ENCODE measurements around the gene RPTOR.
"Not testable (repeated sequence)": the region's sequence is repeated elsewhere in the genome, so short reads cannot be mapped to it uniquely, and the experiment has no call there.

Gene RPTOR

GRCh38 chr17:80805032-80805751 is 260.6 kb downstream of the RPTOR start:
- no peak for FAIRE-seq

GRCh38 chr17:80807014-80807413 is 262.4 kb downstream of the RPTOR start:
- no peak for FAIRE-seq

GRCh38 chr17:80807882-80808281 is 263.2 kb downstream of the RPTOR start:
- FAIRE-seq = no peak

DNA sequence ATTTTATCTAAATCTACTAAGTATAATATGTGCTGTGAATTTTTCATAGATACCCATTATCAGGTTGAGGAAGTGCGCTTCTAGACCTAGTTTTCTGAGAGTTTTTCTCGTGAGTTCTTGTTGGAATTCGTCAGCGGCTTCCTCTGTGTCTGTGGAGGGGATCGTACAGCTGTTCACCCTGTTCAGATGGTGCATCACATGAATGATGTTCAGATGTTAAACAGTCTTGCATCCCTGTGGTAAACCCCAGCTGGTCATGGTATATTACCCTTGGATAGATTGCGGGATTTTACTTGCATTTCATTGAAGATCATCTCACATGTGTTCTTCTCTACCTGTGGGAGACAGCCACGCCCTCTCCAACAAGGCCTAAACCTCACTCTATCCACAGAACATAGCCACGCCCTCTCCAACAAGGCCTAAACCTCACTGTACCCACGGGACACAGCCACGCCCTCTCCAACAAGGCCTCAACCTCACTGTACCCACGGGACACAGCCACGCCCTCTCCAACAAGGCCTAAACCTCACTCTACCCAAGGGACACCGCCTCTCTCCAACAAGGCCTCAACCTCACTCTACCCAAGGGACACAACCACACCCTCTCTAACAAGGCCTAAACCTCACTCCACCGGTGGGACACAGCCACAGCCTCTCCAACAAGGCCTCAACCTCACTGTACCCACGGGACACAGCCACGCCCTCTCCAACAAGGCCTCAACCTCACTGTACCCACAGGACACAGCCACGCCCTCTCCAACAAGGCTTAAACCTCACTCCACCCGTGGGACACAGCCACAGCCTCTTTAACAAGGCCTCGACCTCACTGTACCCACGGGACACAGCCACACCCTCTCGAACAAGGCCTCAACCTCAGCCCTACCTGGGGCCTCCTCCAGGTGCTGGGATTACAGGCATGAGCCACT is 266.8 kb downstream of the RPTOR start:
- FAIRE-seq = no peak

DNA sequence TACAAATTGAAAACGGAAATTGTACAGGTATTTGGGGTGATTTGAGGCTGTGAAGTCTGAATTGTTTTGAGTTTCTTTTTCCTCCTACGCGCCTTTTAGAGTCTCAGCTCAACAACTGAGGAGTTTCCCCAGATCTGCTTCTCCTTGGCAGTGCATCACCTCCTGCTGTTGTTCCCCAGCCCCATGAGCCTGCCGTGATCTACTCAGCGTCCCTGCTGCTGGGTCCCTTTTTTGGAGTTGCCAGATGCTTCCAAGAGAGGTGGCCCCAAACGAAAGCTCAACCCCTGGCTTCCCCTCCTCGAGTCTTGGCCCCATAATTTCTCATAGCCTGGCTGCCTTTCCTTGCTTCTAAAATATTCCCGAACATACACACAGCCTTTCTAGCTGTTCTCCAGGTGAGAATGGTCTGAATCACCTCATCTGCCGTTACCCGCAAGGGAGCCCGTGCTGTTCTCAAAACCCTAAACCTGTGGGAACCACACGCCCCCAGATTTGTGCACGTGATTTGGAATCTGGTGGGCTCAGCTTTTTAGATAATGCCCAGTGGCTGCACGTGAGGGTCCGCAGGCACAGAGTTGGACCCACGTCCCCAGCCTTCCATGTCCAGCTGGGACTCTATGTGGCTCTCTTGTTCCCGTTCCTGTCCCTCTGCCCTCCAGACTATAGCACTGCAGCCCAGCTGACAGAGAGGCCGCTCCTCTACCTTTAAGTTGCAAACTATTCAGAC is 267.9 kb downstream of the RPTOR start:
- FAIRE-seq = no peak

DNA sequence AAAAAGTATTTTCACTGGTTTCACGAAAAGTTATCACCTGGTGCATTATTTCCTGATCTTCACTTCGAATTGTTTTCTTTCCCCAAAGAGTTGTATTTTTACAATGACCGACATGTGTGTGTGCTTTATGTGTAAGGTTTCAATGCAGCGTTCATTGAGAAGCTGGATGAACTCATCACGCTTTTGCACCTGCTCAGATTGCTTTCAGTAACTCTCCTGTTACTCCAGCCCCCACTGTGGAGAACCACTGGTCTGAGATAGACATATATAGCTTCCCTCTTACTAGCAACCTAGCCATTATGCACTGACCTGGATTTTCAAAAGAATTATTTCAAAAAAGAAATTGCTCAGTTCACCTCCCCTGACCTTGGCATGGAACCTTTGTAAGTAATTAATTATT is 268.7 kb downstream of the RPTOR start:
- FAIRE-seq = no peak

DNA sequence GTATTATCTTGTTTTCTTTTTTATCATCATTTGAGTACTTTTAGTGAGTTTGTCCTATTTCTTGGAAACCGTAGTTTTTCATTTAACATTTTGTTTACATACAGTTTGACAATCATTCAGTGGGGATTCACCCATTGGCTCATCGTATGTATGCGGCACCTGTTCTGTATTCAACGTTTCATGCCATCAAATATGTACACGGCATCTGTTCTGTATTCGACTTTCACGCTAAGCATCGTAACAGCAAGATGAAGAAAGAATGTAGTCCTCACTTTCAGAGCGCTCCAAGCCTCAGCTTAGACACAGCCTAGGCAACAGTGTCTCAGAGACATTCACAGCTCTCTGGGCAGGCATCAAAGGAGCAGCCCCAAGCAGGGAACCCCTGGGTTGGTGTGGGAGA is 269.9 kb downstream of the RPTOR start:
- no peak for FAIRE-seq

GRCh38 chr17:80815151-80815681 is 270.6 kb downstream of the RPTOR start:
- FAIRE-seq = no peak

DNA sequence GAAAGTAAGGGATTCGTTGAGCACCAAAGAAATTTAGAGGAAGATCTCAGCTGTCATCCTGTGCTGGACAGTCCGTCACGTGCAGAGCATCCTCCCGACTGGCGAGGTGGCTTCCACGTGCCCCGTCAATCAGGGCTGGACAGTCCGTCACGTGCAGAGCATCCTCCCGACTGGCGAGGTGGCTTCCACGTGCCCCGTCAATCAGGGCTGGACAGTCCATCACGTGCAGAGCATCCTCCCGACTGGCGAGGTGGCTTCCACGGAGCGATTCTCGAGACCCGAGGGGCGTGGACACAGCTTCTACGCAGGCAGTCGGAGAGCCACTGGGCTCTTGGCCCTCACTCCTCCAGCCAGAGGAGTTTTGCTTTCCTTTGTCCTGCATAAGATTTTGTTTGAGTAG is 271.1 kb downstream of the RPTOR start:
- FAIRE-seq = not testable (repeated sequence)

DNA sequence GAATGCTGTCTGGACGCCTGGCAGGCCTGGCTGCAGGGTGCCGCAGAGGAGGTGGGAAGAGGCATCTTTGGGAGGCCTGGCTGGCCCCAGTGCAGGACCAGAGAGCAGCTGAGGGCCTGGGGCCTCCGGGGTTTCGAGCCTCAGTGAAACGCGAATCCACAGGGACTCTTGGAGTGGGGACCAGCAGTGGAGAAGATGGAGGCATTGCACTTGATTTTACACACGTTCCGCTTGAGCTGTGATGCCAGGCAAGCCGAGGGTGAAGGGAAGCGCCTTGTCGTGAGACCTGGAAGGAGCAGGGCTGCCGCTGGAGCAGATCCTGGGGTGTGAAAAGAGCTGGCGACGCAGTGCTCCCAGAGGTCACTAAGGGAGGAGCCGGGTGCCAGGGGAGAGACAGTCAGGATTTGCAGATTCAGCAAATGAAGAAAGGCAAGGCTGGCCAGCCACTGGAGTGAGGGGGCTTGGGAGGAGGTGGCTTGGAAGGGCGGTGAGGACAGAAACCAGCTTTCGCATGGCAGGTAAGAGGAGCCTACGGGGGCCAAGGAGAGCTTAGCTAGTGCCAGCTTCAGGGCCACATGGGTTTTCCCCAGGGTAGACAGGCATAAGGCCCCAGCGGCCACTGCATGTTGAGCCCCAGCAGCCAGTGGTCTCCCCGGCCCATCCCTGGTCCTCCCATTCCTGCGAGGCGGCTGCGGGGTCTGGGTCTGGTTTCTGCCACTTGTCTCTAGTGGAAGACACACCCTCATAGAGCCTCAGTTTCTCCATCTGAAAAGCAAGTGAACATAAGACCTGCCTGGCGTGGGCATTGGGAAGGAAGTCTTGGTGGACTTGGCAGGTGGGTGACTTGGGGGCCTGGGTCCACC is 271.8 kb downstream of the RPTOR start:
- no peak for FAIRE-seq

DNA sequence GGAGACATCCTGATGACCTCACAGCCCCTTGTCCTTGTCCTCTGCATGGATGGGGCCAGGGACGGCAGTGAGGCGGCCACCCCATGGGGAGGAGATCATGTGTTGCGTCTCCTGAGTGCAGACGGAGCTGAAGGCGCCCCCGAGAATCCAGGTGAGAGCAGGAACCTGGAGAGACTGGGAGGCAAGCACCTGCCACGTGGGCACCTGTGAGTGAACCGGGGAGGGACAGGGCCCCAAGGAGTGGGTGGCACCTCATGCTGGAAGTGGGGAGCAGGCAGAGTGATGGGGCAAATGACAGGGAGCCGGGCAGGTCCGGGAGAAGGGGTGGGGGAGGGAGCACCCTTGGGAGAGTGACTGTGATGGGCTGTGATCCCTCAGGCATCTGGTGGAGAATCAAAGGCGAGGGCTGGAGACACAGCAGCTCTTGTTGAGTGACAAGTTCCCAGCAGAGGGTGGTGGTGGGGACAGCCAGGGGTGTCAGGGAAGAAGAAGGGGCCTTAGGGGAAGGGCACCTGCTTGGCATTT is 272.7 kb downstream of the RPTOR start:
- FAIRE-seq = no peak

DNA sequence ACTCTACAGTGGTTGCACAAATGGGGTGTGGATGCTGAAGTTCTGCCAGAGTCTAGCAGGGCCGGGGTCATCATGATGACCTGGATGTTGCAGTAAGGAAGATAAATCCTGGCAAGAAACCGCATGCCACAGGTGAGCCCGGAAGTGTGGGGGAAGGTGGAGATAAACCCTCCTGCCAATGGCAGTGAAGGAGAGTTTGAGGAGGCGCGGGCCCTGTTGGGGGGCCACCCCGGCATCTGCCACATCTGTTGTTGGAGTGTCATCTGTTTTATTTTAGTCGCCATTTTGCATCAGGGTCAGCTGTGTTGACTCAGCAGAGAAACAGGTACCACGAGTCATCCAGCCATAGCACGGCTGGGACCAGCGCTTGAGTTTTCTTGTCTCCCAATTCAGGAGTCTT is 273.2 kb downstream of the RPTOR start:
- no peak for FAIRE-seq

DNA sequence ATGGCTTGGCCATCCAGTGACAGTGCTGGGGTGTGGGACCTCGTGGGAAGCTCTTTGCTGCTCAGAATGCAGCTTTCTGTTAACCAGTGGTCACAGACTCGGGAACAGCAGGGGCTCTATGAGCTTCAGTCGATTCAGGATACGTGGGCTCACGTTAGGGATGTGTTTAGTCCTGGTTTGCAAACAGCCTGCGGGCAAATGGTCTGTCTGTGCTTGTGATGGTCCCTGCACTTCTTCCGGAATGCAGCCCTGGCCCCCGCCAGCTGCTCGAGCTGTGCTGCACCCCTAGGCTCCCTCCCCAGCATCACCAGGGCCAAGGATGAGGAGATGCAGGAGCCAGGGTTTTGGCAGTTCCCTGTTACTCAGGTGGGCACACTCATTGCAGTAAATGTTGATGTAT is 274.2 kb downstream of the RPTOR start:
- FAIRE-seq = no peak

DNA sequence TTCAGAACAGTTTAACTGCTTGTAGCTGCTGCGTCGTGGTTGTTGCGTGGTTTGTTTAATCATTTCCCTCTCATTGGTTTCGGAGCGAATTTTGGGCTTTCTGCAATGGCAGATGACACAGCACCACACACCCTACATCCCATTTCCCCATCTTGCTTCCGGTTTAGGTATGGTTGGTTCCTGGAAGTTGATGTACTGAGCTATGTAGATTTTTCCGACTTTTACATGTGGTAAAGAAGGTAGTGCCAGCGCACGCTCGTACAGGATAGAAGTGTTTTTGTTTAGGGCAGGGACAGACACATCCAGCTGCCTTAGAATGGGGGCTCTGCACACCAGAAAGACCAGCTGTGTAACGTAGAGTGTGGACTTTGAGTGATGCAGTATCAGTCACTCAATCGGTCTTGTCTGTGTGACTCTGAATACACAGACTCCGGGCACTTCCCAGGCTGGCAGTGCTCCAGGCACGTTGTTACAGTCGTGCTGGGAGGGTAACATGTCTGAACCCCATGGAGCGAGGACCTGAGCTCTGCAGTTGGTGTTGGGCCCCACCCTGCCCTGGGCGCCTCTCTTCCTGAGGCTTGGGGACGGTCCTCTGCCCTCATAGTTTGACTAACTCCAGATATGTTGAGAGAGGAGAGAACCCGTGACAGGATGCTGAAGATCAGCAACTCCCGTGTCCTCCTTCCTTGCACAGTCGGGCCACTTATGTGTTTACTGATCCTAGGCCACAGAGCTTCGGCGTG is 275.0 kb downstream of the RPTOR start:
- FAIRE-seq = no peak

GRCh38 chr17:80820331-80820730 is 275.7 kb downstream of the RPTOR start:
- FAIRE-seq = no peak

- FAIRE-seq = no peak
These were observed 276.9 kb downstream of the RPTOR start for GRCh38 chr17:80821546-80821945.

- no peak for FAIRE-seq
These were observed 277.5 kb downstream of the RPTOR start for GRCh38 chr17:80822021-80822699.

GRCh38 chr17:80822700-80823410 is 278.2 kb downstream of the RPTOR start:
- FAIRE-seq = no peak

DNA sequence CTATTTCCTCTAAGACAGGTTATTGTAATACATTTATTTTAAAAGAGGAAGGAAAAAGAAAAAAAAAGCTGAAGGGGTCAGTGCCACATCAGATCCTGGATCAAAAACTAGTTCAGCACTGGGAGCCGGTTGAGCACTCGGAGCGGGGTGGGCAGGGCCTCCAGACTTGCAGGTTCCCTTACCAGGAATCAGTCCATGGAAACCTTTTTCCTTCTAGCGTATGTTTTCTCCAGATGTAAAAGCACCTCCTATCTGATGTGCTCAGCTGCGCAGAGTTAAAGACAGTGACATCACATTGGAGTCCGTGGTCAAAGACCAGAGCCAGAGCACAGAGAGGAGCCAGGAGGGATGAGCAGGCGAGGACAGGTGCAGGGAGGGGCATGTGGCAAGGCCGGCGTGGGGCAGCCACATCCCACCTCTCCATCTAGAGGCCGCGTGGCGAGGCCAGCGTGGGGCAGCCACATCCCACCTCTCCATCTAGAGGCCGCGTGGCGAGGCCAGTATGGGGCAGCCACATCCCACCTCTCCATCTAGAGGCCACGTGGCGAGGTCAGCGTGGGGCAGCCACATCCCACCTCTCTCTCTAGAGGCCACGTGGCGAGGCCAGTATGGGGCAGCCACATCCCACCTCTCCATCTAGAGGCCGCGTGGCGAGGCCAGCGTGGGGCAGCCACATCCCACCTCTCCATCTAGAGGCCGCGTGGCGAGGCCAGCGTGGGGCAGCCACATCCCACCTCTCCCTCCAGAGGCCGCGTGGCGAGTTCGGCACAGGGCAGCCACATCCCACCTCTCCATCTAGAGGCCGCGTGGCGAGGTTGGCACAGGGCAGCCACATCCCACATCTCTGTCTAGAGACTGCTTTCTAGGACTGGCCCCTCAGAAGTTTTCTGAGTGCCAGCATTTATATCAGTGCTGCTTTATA is 280.2 kb downstream of the RPTOR start:
- FAIRE-seq = no peak

Measured in G401.6 (cell line).